Lower leg skin (tissue), 4 donors: ENCODE measurements around the gene PDLIM3. TPM values are rescaled to one million over a fixed set of nuclear protein-coding genes. Genes with fewer than 3 reads are reported as not detected.

Experiments used
- DNase-seq, 2 donors: peaks; one replicate each; pipeline ENCODE4 v3.0.0-alpha.2; 2019; ENCODE audit warnings: low spot score in 2 of 2
- H3K4me3 ChIP-seq: fragments of 200-600 bp; sonication (generic); 2 replicates; pipeline ENCODE4 v1.5.1; 2017; ENCODE audit warnings: mild to moderate bottlenecking, low read depth; ENCODE audit not compliant: poor library complexity, severe bottlenecking
- POLR2A ChIP-seq, 2 donors: fragments of 450-650 bp; IDR thresholded peaks; one replicate each; pipeline ENCODE4 v1.6.1; 2016 to 2017; ENCODE audit warnings: antibody characterized with exemption in 2 of 2, mild to moderate bottlenecking in 1 of 2, moderate library complexity in 1 of 2
- WGBS, 2 donors: methylation state at CpG; one replicate each; pipeline ENCODE4 v1.1.5; 2018; 5-methylcytosine and 5-hydroxymethylcytosine counted together
- intact Hi-C: fragments of 100-400 bp; cut with DNase I; formaldehyde crosslinking; loops from one replicate; pipeline ENCODE4 v1.15.0; 2023; ENCODE audit warnings: low total_unique reads
- total RNA-seq, 4 donors: library from RNA; depleted of rRNA; stranded (reverse); fragments of >200 nt; gene quantifications; one replicate each; pipeline ENCODE4 v1.1.0, GENCODE V29; 2016
- TF ChIP-seq, protein P1 (sequence below), 3 donors: fragments of 450-650 bp; IDR thresholded peaks; one replicate each; pipeline ENCODE4 v1.5.1; 2016; ENCODE audit warnings: antibody characterized with exemption in 3 of 3, mild to moderate bottlenecking in 3 of 3, moderate library complexity in 2 of 3

PDLIM3 gene
- total RNA-seq, 4 donors from 2014 or later = 10.7 to 25.2 (median 21.2) TPM

DNA sequence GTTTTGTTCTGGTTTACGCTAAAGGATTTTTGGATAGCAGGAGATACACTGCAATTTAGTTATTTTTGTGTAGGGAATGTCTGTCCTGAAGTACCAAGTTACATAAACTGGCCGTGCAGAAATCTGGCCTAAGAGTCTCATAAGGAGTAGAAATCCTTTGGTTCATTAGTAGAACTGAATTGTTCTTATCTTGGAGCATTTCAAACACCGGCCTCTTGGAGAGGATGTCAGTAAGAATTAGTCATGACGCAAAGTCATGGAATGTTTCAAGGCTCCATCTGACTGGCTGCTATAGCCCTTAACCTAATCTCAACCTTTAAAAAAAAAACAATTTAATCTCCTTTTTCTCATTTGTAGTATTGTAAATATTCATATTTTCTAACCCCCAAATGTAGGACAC is 15.2 kb downstream of the PDLIM3 start:
- no peak overlapping the region for H3K4me3 ChIP-seq
- TF ChIP-seq, protein P1, sequence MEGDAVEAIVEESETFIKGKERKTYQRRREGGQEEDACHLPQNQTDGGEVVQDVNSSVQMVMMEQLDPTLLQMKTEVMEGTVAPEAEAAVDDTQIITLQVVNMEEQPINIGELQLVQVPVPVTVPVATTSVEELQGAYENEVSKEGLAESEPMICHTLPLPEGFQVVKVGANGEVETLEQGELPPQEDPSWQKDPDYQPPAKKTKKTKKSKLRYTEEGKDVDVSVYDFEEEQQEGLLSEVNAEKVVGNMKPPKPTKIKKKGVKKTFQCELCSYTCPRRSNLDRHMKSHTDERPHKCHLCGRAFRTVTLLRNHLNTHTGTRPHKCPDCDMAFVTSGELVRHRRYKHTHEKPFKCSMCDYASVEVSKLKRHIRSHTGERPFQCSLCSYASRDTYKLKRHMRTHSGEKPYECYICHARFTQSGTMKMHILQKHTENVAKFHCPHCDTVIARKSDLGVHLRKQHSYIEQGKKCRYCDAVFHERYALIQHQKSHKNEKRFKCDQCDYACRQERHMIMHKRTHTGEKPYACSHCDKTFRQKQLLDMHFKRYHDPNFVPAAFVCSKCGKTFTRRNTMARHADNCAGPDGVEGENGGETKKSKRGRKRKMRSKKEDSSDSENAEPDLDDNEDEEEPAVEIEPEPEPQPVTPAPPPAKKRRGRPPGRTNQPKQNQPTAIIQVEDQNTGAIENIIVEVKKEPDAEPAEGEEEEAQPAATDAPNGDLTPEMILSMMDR (IDR thresholded peaks at IDR 0.05) = no peak
- no peak for TF ChIP-seq POLR2A (IDR thresholded peaks at IDR 0.05)
- no peak for DNase-seq
- WGBS, 2 donors = 85 to 89% methylated on average over 4 of the region's 4 CpGs
- intact Hi-C loops = no loop called here

DNA sequence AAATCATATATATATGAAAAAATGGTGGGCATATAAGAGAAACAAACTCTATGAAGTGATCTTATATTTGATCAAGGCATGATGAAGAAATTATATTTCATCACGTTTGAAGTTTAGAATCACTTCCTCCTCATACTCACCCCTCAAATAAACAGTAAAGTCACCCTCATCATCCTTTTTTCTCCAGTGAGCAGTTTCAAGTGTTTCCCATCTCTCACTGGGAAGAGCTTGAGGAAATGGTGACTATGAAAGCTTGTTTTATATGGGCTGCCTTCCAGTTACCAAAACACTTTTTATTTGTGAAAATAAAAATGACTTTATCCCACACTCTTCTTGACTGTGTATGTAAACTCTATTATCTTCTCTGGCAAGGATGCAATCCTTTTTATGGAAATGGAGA is 16.8 kb downstream of the PDLIM3 start:
- WGBS, 2 donors = 49 to 63% methylated on average over 1 of the region's 1 CpG
- TF ChIP-seq POLR2A (IDR thresholded peaks at IDR 0.05) = no peak
- TF ChIP-seq, protein P1 (IDR thresholded peaks at IDR 0.05) = no peak
- H3K4me3 ChIP-seq = no peak overlapping the region
- DNase-seq = no peak
- intact Hi-C loops = no loop called here

DNA sequence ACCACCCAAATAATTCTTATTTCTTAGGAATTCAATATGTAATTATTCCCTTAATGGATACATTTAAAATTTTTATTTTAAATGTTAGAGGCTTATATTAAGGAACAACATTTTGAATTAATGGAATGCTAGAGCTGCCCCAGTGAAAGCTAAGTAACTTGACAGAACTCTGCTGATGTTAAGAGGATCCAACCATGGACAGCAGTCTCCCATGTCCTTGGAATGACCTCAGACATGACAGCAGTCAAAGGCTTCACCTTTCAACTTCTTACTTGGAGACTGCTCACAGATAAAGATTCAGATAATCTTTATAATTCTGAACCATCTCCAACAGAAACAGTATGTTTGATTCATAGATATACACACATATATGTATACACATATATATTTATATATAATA is 17.2 kb downstream of the PDLIM3 start:
- TF ChIP-seq, protein P1 (IDR thresholded peaks at IDR 0.05) = no peak
- no peak for TF ChIP-seq POLR2A (IDR thresholded peaks at IDR 0.05)
- intact Hi-C loops = no loop called here
- DNase-seq = no peak
- H3K4me3 ChIP-seq = no peak overlapping the region

DNA sequence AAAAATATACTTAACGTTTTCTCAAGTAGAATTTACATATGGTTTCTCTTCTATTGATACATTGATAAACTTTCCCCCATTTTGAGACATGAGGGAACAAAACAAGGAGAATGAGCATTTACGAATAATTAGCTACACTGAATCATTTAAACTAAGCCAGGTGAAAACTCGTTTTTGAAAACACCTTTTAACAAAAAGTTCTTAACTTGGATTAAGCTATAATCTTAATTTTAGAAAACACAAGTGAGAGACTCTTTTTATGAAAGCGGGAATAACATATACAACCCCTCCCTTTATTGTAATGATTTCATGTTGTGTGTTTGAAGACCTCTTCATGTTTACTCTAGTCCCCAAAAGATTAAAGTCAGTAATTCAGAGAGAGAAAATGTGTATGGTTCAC is 20.1 kb downstream of the PDLIM3 start:
- intact Hi-C loops = no loop called here
- 76 to 80% methylated on average over 4 of the region's 4 CpGs for WGBS, 2 donors
- DNase-seq = no peak
- H3K4me3 ChIP-seq = no peak overlapping the region
- TF ChIP-seq, protein P1 (IDR thresholded peaks at IDR 0.05) = no peak
- no peak for TF ChIP-seq POLR2A (IDR thresholded peaks at IDR 0.05)

DNA sequence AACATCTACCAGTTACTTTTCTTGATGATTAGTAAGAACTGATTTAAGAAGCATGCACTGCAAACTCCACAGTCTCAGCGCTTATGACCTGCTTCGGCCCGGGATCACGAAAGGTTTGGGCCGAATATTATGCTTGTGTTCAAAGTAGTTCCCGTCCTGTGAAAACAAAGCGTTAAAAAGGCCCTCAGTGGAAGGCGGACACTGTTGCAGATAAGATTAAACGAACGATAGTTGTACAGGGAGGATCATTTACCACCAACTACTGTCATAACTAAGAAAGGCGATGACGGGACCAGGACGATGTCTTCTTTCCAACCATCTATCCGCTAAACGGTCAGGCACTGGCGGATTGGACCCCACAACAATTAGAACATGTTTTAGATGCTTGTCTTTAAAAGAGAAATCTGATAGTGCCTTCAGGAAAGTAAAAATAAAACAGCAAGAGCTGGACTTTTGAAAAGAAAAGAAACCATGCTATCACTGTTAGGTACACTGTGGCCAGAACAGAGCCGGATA is 21.1 kb downstream of the PDLIM3 start:
- H3K4me3 ChIP-seq = no peak overlapping the region
- DNase-seq = no peak
- TF ChIP-seq, protein P1 (IDR thresholded peaks at IDR 0.05) = no peak
- no peak for TF ChIP-seq POLR2A (IDR thresholded peaks at IDR 0.05)
- 94 to 95% methylated on average over 17 of the region's 17 CpGs for WGBS, 2 donors
- intact Hi-C loops = no loop called here

DNA sequence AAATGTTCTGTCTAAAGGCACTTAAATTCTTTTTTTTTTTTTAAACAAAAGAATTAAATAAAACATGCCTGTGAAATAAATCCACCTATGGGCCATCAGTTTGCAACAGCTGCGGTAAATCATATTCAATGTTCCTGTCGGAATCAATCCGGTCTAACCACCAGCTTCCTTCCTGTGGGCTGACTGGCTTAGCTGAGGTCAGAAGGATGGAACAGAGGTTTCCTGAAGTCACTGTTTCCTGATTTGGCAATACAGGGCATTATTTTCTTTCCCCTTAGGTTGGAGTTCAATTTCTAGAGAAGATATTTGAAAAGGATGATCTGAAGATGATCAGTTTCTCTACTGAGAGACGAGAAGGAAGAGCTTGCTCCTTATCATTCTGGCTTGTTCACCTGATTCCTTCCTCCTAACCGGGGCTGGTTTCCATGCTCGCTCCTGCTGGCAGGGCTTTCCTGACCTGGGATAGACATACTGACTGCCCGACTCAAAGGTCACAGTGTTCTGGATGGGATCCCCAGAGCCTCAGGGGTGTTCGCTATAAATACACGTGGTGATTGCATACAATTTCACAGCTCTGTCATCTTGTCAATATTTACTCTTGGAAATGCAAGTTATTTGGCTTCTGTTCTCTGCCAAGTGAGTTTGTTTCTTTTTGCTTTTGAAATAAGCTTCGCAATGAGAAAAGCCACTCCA is 21.7 kb downstream of the PDLIM3 start:
- TF ChIP-seq, protein P1 (IDR thresholded peaks at IDR 0.05) = no peak
- TF ChIP-seq POLR2A (IDR thresholded peaks at IDR 0.05) = no peak
- H3K4me3 ChIP-seq = no peak overlapping the region
- DNase-seq = no peak
- intact Hi-C loops = no loop called here
- 65 to 68% methylated on average over 10 of the region's 10 CpGs for whole genome bisulfite sequencing, 2 donors
